NCI-H526 (cell line): ENCODE measurements around the gene ASTN2.
"Not testable (repeated sequence)": the region's sequence is repeated elsewhere in the genome, so short reads cannot be mapped to it uniquely, and the experiment has no call there.

Experiments used
- DNase-seq, 2 experiments: peaks; one replicate each; lab custom pipeline; 2025; lab: John Stamatoyannopoulos, UW

The ASTN2 gene

DNA sequence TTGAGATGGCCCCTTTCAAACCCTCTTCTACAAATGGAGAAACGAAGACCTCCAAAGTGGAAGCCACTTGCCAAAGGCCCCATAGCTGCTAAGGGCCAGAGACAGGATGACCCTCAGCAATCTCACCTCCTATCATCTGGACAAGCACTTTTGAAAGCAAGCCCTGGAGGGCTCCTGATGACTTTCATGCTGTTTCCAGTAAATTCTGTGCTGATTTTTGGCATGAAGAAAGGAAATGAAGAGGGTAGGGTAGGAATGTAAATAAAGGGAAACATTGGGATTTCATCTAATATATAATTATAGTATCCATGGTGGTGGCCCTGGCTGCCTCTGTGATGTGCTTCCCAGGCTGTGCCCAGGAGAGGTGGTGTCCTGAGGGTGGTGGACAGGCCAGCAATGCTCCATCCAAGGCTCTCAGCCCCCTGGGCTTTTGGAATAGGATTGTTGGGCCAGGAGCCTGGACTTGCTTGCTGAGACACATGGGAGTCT lies 935.8 kb downstream of the ASTN2 start:
- no peak for DNase-seq

DNA sequence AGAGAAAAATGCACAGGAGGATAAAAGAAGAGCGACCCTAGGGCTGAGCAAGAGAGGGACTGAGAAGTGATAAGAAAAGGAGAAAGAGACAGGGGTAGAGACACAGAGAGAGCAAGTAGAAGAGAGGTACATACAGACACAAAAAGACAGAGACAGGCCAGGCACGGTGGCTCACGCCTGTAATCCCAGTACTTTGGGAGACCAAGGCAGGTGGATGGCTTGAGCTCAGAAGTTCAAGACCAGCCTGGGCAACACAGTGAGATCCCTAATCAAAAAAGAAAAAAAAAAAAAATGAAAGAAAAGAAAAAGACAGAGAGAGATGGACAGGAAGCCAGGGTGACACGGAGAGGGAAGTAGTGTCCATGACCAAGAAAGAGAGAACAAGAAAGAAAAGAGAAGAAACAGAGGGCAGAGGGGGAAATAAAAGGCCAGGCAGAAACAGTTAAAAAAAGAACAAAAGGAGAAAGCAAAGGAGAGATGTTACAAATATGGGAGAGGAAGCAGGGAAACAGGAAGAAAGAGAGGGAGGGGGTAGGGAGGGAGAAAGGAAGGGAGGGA lies 937.2 kb downstream of the ASTN2 start:
- no peak for DNase-seq

DNA sequence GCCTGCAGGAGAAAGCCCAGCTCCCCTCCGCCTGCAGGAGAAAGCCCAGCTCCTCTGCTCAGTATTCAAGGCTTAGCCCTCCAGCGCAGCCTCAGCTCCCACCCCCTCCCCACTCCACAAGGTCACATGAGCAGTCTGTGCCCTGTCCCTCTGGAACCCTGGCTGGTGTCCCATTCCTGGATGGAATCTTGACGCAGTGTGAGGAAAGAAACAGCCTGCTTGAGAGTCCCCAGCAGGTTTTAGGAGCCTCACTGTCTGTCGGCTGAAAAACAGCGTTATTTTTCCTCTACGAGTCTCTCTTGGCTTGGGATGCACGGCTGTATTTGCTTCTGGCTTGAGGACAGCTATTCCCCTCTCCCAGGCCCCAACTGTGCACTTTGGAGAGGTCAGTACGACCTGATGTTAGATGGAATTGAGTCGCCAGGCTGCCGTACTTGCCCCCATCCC lies 937.9 kb downstream of the ASTN2 start:
- no peak for DNase-seq

DNA sequence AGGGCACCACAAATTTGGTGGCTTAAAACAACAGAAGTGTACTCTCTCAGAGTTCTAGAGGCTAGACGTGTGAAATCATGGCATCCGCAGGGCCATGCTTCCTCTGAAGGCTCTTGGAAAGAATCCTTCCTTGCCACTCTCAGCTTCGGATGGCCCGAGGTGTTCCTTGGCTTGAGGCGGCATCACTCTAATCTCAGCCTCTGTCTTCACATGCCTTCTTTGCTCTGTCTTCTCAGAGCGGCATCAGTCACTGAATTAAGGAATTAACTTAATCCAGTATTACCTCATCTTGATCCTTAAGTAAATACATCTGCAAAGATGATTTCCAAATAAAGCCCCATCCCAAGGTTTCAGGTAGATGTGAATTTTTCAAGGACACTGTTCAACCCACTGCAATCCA lies 938.9 kb downstream of the ASTN2 start:
- DNase-seq = no peak

DNA sequence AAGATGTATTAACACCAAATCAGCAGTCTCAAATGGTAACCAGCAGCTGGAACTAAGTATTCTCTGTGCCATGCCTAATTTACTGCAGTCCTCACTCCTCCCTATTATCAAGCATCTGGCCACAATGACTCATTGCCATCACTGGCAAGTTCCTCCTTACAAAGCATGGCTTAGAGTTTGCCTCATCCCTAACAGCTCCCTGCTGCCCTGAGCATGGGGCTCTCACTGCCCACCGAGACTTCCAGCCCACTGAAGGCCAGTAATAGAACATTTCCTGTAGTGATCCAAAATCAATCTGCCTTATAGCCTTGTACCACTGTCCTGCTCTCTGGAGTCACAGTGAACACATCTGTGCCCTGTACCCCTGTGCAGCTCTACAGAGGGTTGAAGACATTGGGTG lies 939.7 kb downstream of the ASTN2 start:
- DNase-seq = no peak

DNA sequence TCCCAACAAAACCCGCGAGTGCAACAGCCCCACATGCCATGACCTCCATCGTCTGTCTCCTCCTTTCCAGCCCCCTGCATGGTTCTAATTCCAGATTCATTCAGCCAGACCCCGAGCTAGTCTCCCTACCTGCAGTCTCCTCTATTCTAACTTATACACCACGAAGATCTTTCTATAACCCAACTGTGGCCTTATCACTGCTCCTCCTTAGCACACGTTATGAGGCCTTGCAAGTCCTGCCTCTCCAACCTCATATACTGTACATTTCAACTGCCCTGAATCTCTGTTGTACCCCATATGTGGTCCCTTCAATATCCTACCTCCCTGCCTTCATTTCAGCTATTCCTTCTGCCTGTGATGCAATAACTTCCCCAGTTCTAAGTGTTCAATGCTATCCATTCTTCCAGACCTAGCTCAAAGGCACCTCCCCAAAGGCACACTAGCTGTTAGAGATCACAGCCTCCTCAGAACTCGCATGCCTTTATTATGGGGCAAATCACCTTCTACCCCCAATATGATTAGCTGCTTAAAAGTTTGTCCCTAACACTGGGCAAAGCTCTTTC lies 942.8 kb downstream of the ASTN2 start:
- no peak for DNase-seq

DNA sequence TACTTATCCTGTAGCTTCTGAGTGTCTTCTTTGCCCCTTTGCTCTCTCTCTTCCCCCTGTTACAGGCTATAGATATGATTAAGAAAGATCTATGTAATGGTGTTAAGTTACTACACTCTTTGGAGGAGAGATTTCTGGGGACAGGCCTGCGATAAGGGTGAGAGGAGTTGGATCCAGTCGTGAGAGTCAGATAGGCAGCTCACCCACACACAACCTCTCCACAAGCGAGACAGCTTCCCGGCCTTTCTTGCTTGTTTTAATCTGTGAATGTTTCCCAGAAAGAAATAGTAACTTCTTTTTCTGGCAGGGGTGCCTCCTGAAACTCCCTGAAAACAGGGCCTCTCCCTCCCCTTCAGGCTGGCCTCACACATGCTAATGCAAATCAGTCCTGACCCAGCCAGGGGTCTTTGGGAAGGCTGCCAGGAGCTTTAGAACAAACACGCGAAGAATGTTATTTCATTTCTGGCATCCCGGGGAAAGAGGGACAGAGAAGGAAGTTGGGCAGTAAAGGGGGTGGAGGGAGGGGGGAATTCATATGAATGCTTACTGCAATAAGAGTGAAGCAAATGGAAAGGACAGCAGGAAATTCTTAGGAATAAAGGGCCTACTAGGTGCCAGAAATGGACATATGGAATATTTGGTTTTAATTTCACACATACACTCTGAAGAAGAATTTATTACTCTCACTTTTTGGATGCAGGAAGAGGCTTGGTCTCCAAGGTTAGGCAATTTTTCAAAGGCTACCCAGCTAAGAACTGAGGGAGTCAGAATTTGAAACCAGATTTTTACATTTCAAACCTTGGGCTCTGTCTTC lies 943.6 kb downstream of the ASTN2 start:
- no peak for DNase-seq

DNA sequence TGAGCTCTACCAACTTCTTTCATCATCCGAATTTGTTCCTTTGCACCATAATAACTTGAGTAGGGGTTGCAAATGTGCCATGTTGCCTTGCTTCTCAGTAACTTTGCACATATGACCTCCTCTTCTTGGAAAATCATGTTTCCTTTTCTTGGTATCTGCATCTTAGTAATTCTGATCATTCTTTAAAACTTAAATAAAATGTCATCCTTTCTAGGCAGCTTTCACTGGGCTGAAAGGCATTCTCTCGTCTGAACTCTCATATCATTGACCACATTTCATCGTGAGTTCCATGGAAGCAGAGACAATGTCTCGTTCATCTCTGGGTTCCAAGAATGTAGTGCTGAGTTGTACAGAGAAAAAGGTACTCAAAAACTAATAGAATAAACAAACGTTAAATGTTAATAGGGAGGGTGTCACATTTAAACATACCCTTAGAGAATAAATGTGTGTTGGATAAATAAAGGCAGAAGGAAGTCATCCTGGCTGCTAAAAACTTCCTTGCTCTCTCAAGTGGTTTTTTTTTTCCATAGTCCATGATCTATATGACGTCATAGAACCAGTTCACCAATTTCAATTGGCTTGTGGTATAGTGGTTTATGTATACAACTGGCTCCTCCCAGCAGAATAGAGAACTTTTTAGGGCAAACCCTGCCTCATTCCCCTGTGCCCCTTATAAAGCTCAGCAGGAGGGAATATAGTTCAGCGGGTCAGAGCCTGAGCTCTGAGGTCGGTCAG lies 945.9 kb downstream of the ASTN2 start:
- no peak for DNase-seq

DNA sequence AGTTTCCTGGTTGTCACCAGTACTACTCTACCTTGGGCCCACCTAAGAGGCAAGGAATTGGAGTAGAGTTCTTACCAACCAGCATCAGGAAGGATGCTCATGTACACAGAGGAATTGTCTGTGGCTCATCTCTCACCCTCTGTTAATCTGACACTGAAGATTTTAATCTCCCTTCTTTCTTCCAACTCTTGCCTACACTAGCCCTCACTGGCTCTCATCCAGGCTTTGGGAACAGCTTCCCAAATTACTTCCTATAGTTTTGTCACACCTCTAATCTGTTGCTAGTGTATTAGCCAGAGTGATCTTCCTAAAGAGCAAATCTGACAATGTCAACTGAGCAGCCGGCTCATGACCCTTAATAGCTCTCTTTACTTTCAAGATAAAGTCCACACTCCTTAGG lies 946.5 kb downstream of the ASTN2 start:
- no peak for DNase-seq

DNA sequence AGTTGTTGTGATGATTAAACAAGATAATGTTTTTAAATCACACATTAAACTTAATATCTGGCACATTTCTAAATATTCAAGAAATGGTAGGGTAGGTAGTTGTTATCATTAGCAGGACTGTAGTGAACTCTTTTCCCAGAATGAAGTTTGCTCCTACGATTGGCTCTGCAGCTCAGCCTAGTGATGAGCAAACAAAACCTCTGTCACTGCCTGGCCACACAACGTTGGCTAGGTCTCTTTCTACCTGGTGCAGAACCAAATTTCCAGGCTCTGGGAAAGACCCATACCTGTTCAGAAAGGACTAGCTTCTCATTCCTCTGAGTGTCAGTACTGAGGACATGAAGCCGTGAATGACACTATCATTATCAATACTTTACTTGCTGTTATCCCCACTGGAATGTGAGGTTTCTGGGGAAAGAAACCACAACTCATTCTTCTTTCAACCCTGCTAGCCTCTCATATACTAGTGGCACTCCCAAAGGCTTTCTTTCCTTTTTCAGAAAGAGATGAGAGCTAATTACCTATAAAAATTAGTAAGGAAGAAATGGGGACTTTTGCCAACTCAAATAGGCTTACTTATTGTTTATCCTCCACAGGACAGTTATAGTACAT lies 947.0 kb downstream of the ASTN2 start:
- DNase-seq = no peak

DNA sequence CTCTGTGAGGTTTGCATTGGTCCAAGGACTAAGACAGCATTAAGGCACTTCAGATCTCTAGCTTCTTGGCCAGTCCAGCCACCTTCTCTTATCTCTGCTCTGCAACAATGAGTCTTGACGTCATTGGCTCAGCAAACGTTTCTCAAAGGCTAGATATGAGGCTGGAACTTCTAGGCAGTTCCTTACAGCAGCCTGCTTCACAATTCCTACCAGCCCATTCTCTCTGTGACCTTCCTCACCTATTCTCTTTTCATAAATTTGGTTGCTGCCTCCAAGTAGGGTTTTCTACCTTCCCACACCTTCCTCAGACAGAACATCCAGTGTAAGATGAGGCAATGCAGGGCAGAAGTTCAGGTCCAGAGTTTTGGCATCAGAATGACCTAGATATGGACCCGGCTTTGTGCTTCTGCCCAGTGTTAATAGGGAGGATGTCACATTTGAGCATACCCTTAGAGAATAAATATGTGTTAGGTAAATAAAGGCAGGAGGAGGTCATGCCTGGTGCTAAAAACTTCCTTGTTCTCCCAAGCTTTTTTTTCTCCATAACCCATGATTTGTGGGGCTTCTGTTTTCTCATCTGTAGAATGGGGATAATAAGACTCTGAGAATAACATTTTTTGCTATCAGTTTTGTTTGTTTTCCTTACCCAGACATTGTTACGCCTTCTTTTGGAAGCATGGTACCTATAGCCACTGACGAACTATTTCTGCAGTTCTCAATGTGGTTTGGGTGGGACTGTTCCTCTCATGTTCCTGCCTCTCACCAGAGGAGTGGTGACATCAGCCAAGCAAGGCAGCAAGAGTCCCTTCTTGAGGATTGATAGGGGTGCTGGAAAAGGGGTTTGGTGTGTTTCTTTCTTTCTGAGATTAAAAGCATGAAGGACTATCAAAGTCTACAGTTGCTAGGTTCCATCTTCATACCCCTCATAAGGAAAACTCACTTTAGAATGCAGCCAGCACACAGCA lies 948.3 kb downstream of the ASTN2 start:
- DNase-seq = no peak

DNA sequence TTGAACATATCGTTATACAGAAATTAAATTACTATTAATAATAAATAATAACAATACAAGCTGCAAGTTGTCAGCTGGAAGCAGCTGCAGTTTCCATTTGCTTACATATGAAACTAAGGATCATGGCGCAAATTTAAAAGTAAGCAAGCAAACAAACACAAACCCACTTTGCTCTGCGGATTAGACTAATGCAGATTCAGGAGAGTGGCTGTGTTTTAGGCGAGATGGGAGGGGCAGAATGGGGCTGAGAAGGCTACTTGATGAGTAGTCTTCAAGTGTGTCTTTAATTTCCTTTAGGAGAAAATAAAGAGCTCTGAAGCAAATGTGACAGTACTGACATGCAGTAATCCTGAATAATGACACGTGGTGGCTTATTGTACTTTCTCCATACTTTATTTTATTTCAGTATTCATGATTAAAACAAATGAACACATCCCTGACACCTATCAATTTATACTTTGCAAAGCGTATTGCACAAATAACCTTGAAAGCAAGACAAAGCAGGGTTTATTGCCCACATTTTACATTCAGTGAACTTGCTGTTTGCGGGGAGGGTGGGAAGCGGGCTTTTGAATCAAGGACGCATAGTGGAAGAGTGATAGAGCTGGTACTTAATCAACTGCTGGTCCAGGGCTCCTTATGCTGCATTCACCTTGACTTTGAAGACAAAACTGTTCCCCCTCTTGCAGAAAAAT lies 949.1 kb downstream of the ASTN2 start:
- no peak for DNase-seq

DNA sequence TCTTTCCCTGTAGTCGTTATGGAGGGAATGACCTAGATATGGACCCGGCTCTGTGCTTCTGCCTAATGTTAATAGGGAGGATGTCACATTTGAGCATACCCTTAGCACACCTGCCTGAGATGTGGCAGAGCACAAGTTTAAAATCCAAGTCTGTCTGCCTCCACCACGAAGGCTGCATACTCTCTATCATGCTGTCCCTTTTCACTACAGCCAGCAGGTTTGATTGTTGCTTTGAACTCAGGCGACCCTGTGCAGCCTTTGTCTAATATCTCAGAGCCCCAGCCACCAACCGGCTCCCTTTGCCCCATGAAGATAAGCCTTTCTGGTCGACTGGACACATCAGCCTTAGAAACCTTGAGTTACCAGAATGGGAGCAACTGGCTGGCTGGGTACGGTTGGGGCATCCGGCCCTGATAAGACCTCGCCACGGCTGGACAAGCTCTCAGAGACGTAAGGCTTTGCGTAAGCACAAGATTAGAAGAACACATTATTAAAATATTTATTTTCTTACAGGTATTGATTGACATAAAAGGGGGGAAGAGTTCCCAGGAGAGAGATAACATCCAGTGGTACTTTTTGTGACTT lies 949.8 kb downstream of the ASTN2 start:
- no peak for DNase-seq

DNA sequence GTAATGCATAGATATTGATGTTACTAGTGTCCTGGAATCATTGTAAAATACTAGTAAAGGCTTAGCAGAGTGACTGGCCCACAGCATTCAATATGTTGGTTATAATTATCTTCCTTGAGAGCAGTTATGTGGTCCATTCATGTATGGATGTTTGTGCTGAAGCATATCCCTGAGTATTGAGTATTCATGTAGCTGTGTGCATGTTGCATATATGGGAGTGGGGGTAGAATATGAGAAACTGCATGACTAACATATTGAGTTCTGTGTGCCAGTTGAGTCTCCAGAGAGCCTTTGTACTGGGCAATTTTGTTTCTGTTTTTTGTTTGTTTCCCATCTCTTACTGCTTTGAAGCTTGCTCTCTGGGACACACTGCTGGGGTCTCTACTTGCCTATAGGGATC lies 950.4 kb downstream of the ASTN2 start:
- no peak for DNase-seq

DNA sequence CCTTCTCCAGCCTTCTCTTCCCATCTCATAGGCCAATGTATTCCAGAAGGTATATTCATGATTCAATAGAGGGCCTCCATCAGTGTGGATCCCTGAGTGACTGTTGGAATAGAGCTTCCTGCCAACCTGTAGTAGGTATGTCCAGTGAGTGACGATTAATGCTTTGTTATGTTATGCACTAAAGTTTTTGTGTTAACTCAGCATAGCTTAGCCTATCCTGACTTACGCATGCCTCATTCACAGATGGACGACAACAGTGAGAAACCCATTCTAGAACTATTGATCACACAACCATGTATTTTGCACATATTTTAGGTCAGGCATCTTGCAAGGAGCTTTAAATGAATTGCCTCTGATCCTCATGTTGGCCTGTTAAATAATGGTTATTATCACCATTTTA lies 953.2 kb downstream of the ASTN2 start:
- DNase-seq = no peak

DNA sequence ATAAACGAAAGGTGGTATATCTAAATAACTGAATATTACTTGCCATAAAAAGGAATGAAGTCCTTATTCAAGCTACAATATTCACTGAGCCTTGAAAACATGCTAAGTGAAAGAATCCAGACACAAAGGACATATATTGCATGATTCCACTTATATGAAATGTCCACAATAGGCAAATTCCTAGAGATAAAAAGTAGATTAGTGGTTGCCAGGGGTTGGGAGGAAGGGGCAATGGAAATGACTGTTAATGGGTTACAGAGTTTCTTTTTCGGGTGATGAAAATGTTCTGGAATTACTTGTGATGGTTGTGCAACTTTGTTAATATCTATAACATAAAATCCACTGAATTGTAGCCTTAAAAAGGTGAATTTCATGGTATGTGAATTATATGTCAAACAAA lies 954.8 kb downstream of the ASTN2 start:
- no peak for DNase-seq

DNA sequence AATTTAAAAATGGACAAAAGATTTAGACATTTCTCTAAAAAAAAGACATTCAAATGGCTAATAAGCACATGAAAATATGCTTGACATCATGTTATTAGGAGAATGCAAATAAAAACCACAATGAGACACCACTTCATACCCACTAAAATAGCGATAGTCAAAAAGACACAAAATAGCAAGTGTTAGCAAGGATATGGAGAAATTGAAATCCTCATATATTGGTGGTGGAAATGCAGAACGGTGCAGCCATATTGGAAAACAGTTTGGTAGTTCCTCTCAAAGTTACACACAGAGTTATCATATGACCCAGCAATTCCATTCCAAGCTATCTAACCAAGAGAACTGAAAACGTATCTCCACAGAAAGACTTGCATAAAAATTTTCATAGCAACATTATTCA lies 955.3 kb downstream of the ASTN2 start:
- DNase-seq = no peak

DNA sequence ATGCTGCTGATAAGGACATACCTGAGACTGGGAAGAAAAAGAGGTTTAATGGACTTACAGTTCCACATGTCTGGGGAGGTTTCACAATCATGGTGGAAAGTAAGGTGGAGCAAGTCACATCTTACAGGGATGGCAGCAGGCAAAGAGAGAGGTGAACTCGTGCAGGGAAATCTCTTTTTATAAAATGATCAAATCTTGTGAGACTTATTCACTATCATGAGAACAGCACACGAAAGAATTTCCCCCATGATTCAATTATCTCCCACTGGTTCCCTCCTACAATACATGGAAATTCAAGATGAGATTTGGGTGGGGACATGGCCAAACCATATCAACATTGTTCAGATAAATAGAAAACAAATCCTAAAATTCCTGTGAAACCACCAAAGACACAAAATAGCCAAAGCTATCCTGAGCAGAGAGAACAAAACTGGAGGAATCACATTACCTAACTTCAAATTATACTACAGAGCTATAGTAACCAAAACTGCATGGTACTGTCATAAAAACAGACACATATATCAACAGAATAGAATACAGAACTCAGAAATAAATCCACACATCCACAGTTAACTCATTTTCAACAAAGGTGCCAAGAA lies 958.3 kb downstream of the ASTN2 start:
- no peak for DNase-seq

DNA sequence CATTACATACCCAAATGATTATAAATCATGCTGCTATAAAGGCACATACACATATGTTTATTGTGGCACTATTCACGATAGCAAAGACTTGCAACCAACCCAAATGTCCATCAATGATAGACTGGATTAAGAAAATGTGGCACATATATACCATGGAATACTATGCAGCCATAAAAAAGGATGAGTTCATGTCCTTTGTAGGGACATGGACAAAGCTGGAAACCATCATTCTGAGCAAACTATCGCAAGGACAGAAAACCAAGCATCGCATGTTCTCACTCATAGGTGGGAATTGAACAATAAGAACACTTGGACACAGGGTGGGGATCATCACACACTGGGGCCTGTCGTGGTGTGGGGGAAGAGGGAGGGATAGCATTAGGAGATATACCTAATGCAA lies 960.3 kb downstream of the ASTN2 start:
- DNase-seq = not testable (repeated sequence)

DNA sequence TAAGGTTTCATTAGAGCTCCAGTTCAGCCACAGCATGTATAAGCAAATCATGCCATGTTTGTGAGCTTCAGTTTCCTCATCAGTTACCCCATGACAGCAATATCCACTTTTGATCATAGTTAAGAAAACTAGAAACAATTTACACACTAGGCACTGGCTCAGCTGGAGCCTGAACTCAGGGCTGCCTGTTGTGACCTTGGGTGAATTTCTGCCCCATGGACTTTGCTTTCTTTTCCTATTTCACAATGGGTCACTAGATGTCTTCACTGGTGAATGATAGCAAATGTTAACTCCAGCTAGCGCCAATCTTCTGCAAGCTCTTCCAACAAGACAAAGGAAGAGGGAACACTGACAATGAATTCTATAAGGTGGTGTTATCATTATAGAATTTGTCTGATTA lies 961.1 kb downstream of the ASTN2 start:
- DNase-seq = no peak
